ENCODE results near the gene ST6GAL1. TPM values are rescaled to one million over a fixed set of nuclear protein-coding genes. Genes with fewer than 3 reads are reported as not detected.
A peak's percentile ranks its signal among the peaks of the same experiment; 100 is the strongest.

ST6GAL1 gene
- total and polyA plus RNA-seq, 10 of the 15 experiments (the other 5 are each of a cell fraction or from before 2014, with no cell fraction given) = 74.2 to 248 (median 149) TPM

DNA sequence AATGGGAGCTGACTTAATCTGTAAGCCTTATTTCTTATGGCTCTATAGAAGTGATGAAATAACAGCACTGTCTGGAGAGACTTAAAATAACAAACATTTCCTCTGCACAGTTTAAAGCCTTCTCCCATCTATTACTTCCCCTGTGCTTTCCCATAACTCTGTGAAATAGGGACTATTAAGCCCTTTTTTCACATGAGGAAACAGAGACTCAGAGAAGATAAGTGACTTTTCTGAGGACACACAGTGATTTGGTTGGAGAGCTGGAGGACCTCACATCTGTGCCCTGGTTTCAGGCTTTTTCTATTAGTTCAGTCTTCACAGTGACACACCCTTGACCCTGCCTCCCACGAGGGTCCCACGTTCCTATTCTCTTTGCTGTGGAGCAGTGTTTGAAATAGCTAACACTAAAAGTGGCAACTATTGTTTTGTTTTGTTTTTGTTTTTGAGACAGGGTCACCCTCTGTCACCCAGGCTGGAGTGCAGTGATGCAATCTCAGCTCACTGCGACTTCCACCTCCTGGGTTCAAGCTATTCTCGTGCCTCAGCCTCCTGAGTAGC is 82.9 kb downstream of the ST6GAL1 start:
- Histone ChIP-seq H4K20me1 (ENCODE audit: control insufficient read depth, insufficient read depth) (no peaks in the 10 kb centered on the region), H3K27me3 (replicated peaks in 1 of 2; ENCODE audit: control insufficient read depth in 2 of 2, insufficient read depth in 2 of 2, low read length in 1 of 2) (no peaks in the 10 kb centered on the region), H3K79me2 (ENCODE audit: control insufficient read depth, insufficient read depth, low read length) (peaks cover 54% of the 10 kb centered on the region), H3K9ac (ENCODE audit: control insufficient read depth, insufficient read depth, low read length) (0 out of 2 replicates have a peak overlapping the region, but pooled peaks have one; percentile 2), H2AFZ (ENCODE audit: control insufficient read depth, low read depth, low read length) (no peak overlapping the region), H3K4me2 (ENCODE audit: control insufficient read depth, insufficient read depth) (peak overlapping the region; percentile 92; the same call in 1 of the 2 replicates), H3K4me3 (0 out of 2 replicates have a peak overlapping the region, but pooled peaks have one; percentile 39), H3K9me3 (replicated peaks; ENCODE audit: control insufficient read depth, insufficient read depth, low read length) (no peaks in the 10 kb centered on the region; the same call in 2 of the 3 replicates), H3K36me3 (ENCODE audit: control insufficient read depth in 2 of 2, insufficient read depth in 2 of 2, low read length in 1 of 2) (peaks cover 0 to 12% of the 10 kb centered on the region in 2 experiments; a peak in 1 of 4 replicates), H3K27ac (ENCODE audit: control insufficient read depth, insufficient read depth) (peak overlapping the region; percentile 80), H3K4me1 (ENCODE audit: control insufficient read depth, insufficient read depth, low read length) (peaks cover 69% of the 10 kb centered on the region)
- RAD21 ChIA-PET (ENCODE audit: unreplicated experiment) = interaction anchor here (0.7 to 3.9 kb wide), 8 partner anchors 12 to 82 kb away, joined by 3 to 28 read pairs (median 6); no protein-coding TSS in a partner anchor
- CTCF ChIA-PET = interaction anchor here (0.7 to 4.0 kb wide), 6 partner anchors 8 to 126 kb away, joined by 3 to 36 read pairs (median 3); partner anchors contain the start of gene RPL39L
- DNase-seq (ENCODE audit: low read depth, low spot score) (no peak), FAIRE-seq (no peak), ATAC-seq (no peak)
- TF ChIP-seq ASH2L (IDR thresholded peaks at IDR 0.05; ENCODE audit: borderline replicate concordance, low read depth) (no peak), MYC (IDR thresholded peaks at IDR 0.05; ENCODE audit: insufficient read depth, insufficient read length, insufficient replicate concordance, low read length, severe bottlenecking) (no peak), NFXL1 (IDR thresholded peaks at IDR 0.05; ENCODE audit: borderline replicate concordance) (no peak), NFYA (IDR thresholded peaks at IDR 0.05; ENCODE audit: borderline replicate concordance, low read depth, low read length) (no peak), SMAD5 (IDR thresholded peaks at IDR 0.05; ENCODE audit: low read depth) (no peak), CHD4 (IDR thresholded peaks at IDR 0.05) (no peak), ZNF207 (IDR thresholded peaks at IDR 0.05; ENCODE audit: borderline replicate concordance) (no peak), SUPT20H (IDR thresholded peaks at IDR 0.05; ENCODE audit: borderline replicate concordance, control insufficient read depth, low read depth, low read length) (no peak), ZSCAN29 (IDR thresholded peaks at IDR 0.05) (no peak), EP300 (IDR thresholded peaks at IDR 0.05; ENCODE audit: borderline replicate concordance in 1 of 2, control insufficient read depth in 1 of 2, low read depth in 2 of 2, low read length in 2 of 2) (no peak), WRNIP1 (IDR thresholded peaks at IDR 0.05; ENCODE audit: borderline replicate concordance, low read depth, low read length) (no peak), CEBPB (IDR thresholded peaks at IDR 0.05; ENCODE audit: borderline replicate concordance in 1 of 2, low read depth in 2 of 2, low read length in 2 of 2) (no peak), MTA3 (IDR thresholded peaks at IDR 0.05; ENCODE audit: borderline replicate concordance, low read length) (no peak)
- TF ChIP-seq, protein P1, sequence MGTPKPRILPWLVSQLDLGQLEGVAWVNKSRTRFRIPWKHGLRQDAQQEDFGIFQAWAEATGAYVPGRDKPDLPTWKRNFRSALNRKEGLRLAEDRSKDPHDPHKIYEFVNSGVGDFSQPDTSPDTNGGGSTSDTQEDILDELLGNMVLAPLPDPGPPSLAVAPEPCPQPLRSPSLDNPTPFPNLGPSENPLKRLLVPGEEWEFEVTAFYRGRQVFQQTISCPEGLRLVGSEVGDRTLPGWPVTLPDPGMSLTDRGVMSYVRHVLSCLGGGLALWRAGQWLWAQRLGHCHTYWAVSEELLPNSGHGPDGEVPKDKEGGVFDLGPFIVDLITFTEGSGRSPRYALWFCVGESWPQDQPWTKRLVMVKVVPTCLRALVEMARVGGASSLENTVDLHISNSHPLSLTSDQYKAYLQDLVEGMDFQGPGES (IDR thresholded peaks at IDR 0.05) = no peak
- TF ChIP-seq, protein P2, sequence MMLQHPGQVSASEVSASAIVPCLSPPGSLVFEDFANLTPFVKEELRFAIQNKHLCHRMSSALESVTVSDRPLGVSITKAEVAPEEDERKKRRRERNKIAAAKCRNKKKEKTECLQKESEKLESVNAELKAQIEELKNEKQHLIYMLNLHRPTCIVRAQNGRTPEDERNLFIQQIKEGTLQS (IDR thresholded peaks at IDR 0.05; ENCODE audit: borderline replicate concordance, extremely low read depth, low read depth, low read length) = no peak
- in situ Hi-C loops (cut with MboI) (no loop called here), intact Hi-C loops (cut with micrococcal nuclease; ENCODE audit: unreplicated experiment) (no loop called here)
- SMC1A ChIA-PET (ENCODE audit: uncharacterized antibody, unreplicated experiment) = interaction anchor here (0.7 to 6.0 kb wide), 10 partner anchors 8 to 52 kb away, joined by 3 to 70 read pairs (median 5); no protein-coding TSS in a partner anchor
- WGBS (ENCODE audit: insufficient coverage, insufficient replicate concordance, low lambda C conversion rate, missing lambda C conversion rate) = 95% methylated on average over 4 of the region's 4 CpGs
- no TSS peak for BruUV-seq (replicated peaks)
- POLR2A ChIA-PET = interaction anchor here (0.8 to 5.6 kb wide), 8 partner anchors 8 to 27 kb away, joined by 3 to 39 read pairs (median 6); no protein-coding TSS in a partner anchor

Measured in GM12878 (cell line).